SJSA1 (cell line): ENCODE results near the gene DPP4. TPM values are rescaled to one million over a fixed set of nuclear protein-coding genes. Genes with fewer than 3 reads are reported as not detected.
"Not testable (repeated sequence)": the region's sequence is repeated elsewhere in the genome, so short reads cannot be mapped to it uniquely, and the experiment has no call there.

Experiments
- DNase-seq, 2 experiments: peaks; one replicate each; pipeline ENCODE4 v3.0.0-alpha.2; 2015 to 2020; ENCODE audit warnings: low spot score in 2 of 2, low read depth in 1 of 2
- H3K27ac ChIP-seq: fragments of 250-450 bp; sonication (Bioruptor Pico); 2 replicates; pipeline ENCODE4 v1.5.1; 2020; ENCODE audit warnings: mild to moderate bottlenecking, moderate library complexity
- H3K27me3 ChIP-seq: fragments of 250-450 bp; sonication (Bioruptor Pico); replicated peaks from 2 replicates; pipeline ENCODE4 v1.5.1; 2020; ENCODE audit warnings: mild to moderate bottlenecking, moderate library complexity
- H3K36me3 ChIP-seq: fragments of 250-450 bp; sonication (Bioruptor Pico); 2 replicates; pipeline ENCODE4 v1.5.1; 2020; ENCODE audit warnings: mild to moderate bottlenecking
- H3K4me1 ChIP-seq: fragments of 250-450 bp; sonication (Bioruptor Pico); replicated peaks from 2 replicates; pipeline ENCODE4 v1.6.1; 2021; ENCODE audit warnings: mild to moderate bottlenecking
- H3K4me3 ChIP-seq: fragments of 250-450 bp; sonication (Bioruptor Pico); 2 replicates; pipeline ENCODE4 v1.5.1; 2020; ENCODE audit warnings: mild to moderate bottlenecking
- H3K9me3 ChIP-seq: fragments of 250-450 bp; sonication (Bioruptor Pico); replicated peaks from 2 replicates; pipeline ENCODE4 v1.5.1; 2020; ENCODE audit warnings: mild to moderate bottlenecking
- total RNA-seq: library from RNA; depleted of rRNA; stranded (reverse); fragments of >200 nt; shearing (Covaris generic); gene quantifications from 2 replicates; pipeline ENCODE4 v1.2.3, GENCODE V29; 2014

The DPP4 gene
- total RNA-seq, 1 experiment from 2014 or later: not detected

DNA sequence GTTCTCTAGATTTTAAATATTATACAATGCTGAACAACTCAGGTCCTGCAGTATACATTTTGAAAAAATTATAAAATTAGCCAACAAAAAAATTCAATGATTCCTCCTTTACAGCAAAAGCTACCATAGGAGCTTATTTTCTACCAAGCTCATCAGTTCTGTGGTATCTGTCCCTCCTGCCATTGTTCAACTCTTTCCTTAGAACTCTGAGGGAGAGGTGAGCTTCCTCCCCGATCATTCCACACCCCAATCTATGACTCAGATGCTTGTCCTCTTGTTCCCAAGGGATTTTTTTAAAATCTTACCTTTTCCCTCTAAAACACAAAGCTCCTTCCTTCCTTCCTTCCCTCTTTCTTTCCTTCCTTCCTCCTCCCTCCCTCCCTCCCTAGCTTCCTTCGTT is 13.5 kb downstream of the DPP4 start:
- Histone ChIP-seq H3K27me3 (no peaks in the 10 kb centered on the region), H3K4me1 (no peaks in the 10 kb centered on the region), H3K4me3 (no peak overlapping the region), H3K36me3 (no peaks in the 10 kb centered on the region), H3K9me3 (no peaks in the 10 kb centered on the region; the same call in 1 of the 2 replicates), H3K27ac (no peak overlapping the region)
- DNase-seq: no peak

DNA sequence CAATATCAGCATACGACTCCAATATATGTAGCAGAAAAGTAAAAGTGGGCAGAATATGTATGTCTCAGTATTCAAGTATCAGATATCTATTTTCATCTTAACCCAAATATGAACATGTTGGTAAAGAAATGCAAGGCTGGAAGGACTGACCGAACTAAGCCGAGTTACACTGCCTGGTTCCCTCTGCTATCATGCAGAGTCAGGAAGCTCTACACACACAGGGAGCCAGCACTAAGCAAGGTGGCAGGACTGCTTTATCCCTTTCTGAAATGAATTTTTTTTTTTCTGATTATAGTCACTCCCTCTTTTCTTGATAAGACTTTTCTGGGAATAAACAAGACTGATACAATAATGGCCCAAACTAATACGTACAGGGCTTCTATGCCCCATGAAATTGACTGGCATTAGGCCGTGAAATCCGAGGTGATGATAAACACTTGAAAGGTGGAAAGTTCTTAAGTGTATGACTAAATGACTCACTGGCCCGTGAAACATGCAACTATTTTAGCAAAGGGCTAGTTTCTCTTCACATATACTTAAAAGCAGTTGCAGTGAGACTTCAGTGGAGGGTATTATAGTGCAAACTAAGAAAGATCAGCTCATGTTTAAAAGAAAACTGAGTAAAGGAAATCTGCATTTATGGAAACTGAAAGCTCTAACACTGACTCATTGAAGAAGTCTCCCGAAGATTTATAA is 14.9 kb downstream of the DPP4 start:
- no peak for DNase-seq
- no peaks in the 10 kb centered on the region for H3K27me3 ChIP-seq
- H3K4me1 ChIP-seq: no peaks in the 10 kb centered on the region
- H3K4me3 ChIP-seq: no peak overlapping the region
- H3K36me3 ChIP-seq: no peaks in the 10 kb centered on the region
- H3K27ac ChIP-seq: no peak overlapping the region
- H3K9me3 ChIP-seq: no peaks in the 10 kb centered on the region; the same call in 1 of the 2 replicates

DNA sequence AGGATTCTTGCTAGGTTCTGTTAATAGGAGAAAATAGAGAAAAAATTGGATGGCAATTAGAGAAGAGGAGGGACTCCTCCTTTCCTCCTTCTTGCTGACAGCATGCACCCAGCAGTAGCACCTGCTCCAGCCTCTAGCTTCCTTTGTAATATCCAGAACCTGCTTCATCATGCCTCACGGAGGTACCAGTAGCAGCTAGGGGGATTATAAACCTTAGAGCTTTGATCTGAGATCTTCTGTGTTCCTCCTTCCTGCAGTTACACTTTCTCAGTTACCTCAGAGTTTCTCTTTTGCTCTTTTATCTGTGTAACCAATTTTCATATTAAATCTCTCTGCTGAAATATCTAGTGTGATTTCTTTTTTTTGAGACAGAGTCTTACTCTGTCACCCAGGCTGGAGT is 16.6 kb downstream of the DPP4 start:
- no peak overlapping the region for H3K4me3 ChIP-seq

GRCh38 chr2:162056796-162057399 is 17.1 kb downstream of the DPP4 start:
- no peaks in the 10 kb centered on the region for H3K36me3 ChIP-seq

More for the DNA sequence above, 16.6 kb downstream of the DPP4 start:
- H3K27ac ChIP-seq: no peak overlapping the region
- no peaks in the 10 kb centered on the region for H3K36me3 ChIP-seq
- DNase-seq: no peak
- no peaks in the 10 kb centered on the region for H3K27me3 ChIP-seq
- H3K9me3 ChIP-seq: no peaks in the 10 kb centered on the region; the same call in 1 of the 2 replicates
- H3K4me1 ChIP-seq: no peaks in the 10 kb centered on the region

GRCh38 chr2:162053808-162054155 is 20.2 kb downstream of the DPP4 start:
- H3K27me3 ChIP-seq: no peaks in the 10 kb centered on the region
- DNase-seq: no peak

More at GRCh38 chr2:162056796-162057399, 17.1 kb downstream of the DPP4 start:
- H3K27me3 ChIP-seq: no peaks in the 10 kb centered on the region
- no peaks in the 10 kb centered on the region; the same call in 1 of the 2 replicates for H3K9me3 ChIP-seq
- no peak for DNase-seq
- no peak overlapping the region for H3K4me3 ChIP-seq
- H3K4me1 ChIP-seq: no peaks in the 10 kb centered on the region
- no peak overlapping the region for H3K27ac ChIP-seq

GRCh38 chr2:162053066-162053807 is 20.8 kb downstream of the DPP4 start:
- DNase-seq: no peak
- Histone ChIP-seq H3K27ac (no peak overlapping the region), H3K4me3 (no peak overlapping the region), H3K27me3 (no peaks in the 10 kb centered on the region), H3K36me3 (no peaks in the 10 kb centered on the region), H3K4me1 (no peaks in the 10 kb centered on the region), H3K9me3 (no peaks in the 10 kb centered on the region; the same call in 1 of the 2 replicates)

More at GRCh38 chr2:162053808-162054155, 20.2 kb downstream of the DPP4 start:
- no peak overlapping the region for H3K4me3 ChIP-seq
- H3K4me1 ChIP-seq: no peaks in the 10 kb centered on the region
- H3K36me3 ChIP-seq: no peaks in the 10 kb centered on the region
- H3K27ac ChIP-seq: no peak overlapping the region
- no peaks in the 10 kb centered on the region; the same call in 1 of the 2 replicates for H3K9me3 ChIP-seq

GRCh38 chr2:162050513-162050961 is 23.5 kb downstream of the DPP4 start:
- Histone ChIP-seq H3K36me3 (no peaks in the 10 kb centered on the region), H3K9me3 (no peaks in the 10 kb centered on the region), H3K4me1 (no peaks in the 10 kb centered on the region), H3K4me3 (no peak overlapping the region), H3K27ac (no peak overlapping the region), H3K27me3 (no peaks in the 10 kb centered on the region)
- DNase-seq: no peak

DNA sequence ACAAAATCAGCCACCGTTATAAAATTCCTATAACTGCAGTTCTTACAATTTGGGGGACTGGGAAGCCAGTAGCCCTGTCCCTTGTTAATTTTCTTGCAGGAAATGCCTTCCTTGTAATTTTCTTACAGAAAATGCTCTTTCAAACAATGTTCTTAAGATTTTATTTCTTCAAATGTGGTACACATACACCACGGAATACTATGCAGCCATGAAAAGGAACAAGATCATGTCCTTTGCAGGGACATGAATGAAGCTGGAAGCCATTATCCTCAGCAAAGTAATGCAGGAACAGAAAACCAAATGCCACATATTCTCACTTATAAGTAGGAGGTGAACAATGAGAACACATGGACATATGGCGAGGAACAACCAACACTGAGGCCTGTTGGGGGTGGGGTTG is 24.9 kb downstream of the DPP4 start:
- not testable (repeated sequence) for H3K27ac ChIP-seq, H3K9me3 ChIP-seq, H3K4me3 ChIP-seq, H3K4me1 ChIP-seq, H3K27me3 ChIP-seq, H3K36me3 ChIP-seq, DNase-seq

GRCh38 chr2:162044586-162044985 is 29.4 kb downstream of the DPP4 start:
- Histone ChIP-seq H3K4me1 (no peaks in the 10 kb centered on the region), H3K9me3 (no peaks in the 10 kb centered on the region), H3K27me3 (no peaks in the 10 kb centered on the region), H3K36me3 (no peaks in the 10 kb centered on the region), H3K4me3 (no peak overlapping the region), H3K27ac (no peak overlapping the region)
- DNase-seq: no peak

GRCh38 chr2:162043132-162043531 is 30.9 kb downstream of the DPP4 start:
- H3K9me3 ChIP-seq: no peaks in the 10 kb centered on the region
- no peak overlapping the region for H3K27ac ChIP-seq
- no peak overlapping the region for H3K4me3 ChIP-seq
- no peaks in the 10 kb centered on the region for H3K27me3 ChIP-seq
- H3K36me3 ChIP-seq: no peaks in the 10 kb centered on the region
- no peak for DNase-seq
- no peaks in the 10 kb centered on the region for H3K4me1 ChIP-seq

DNA sequence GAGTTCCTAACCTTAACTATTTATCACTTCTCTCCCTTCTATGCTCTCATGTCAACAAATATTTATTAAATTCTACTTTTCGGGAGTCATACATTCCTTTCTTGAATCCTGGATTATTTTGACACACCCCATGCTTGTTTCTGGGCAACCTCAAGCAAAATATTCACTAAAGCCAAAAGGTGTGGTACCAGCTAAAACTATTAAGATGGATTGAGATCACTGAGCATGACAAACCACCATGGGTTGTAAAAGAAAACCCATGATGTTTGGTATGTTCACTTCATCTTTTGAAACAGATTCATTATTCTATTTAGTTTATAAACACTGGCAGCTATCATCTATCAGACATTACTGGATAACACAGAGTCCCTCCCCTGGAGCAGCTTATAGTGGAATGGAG is 32.5 kb downstream of the DPP4 start:
- no peaks in the 10 kb centered on the region for H3K36me3 ChIP-seq
- H3K4me1 ChIP-seq: no peaks in the 10 kb centered on the region
- H3K27me3 ChIP-seq: no peaks in the 10 kb centered on the region
- no peaks in the 10 kb centered on the region for H3K9me3 ChIP-seq
- H3K27ac ChIP-seq: no peak overlapping the region
- DNase-seq: no peak
- no peak overlapping the region for H3K4me3 ChIP-seq

DNA sequence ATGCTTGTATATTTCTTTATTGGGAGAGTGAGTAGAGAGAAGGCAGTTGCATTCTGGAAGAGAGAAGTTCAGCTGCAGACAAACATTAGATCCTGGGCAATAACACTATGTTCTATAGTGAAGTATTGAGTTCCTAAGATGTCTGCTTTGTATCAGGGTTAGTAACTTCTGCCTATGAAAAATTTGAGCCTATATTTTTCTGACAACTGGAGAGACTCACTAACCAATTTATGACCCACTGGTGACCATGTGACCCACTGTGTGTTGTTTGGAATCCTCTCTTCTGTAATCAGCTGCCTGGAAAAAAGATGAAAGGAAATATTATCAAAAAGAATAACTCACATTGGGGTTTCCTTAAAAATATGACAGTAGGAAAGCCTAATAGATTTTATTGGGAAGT is 35.3 kb downstream of the DPP4 start:
- Histone ChIP-seq H3K27me3 (no peaks in the 10 kb centered on the region), H3K9me3 (no peaks in the 10 kb centered on the region), H3K36me3 (no peaks in the 10 kb centered on the region), H3K27ac (no peak overlapping the region), H3K4me1 (no peaks in the 10 kb centered on the region), H3K4me3 (no peak overlapping the region)
- no peak for DNase-seq

- Histone ChIP-seq H3K4me1 (no peaks in the 10 kb centered on the region), H3K27ac (no peak overlapping the region), H3K27me3 (no peaks in the 10 kb centered on the region), H3K4me3 (no peak overlapping the region), H3K9me3 (no peaks in the 10 kb centered on the region), H3K36me3 (no peaks in the 10 kb centered on the region)
- DNase-seq: no peak
Observed at GRCh38 chr2:162037886-162038285, 36.1 kb downstream of the DPP4 start.
